HG03060 (cell line): ENCODE data around the gene KYNU.
A peak's percentile ranks its signal among the peaks of the same experiment; 100 is the strongest.
"Not testable (repeated sequence)": the region's sequence is repeated elsewhere in the genome, so short reads cannot be mapped to it uniquely, and the experiment has no call there.

Source experiments
- ATAC-seq: cut with Tn5 transposase; IDR thresholded peaks from one replicate; pipeline ENCODE4 v1.9.1; 2021; ENCODE audit warnings: low read depth, moderate number of reproducible peaks; ENCODE audit not compliant: unreplicated experiment

Gene KYNU

DNA sequence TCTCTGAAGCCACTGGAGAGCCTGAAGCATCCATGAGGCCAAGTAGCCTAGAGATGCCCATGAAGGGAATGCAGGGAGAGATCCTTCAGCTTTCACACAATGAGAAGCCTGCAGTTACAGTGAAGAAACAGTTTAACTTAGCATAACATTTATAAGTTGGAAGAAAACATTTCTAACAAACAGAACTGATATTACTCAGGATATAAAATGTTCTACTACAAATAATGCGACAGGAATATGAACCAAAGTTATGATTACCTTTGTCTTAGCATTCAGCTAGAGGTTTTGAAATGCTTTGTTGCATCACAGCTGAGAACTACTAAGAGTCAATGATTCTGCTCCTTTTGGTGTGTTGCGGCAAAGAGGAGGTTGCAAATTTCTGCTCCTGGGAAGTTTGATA, 6.9 kb upstream of the KYNU start:
- no peak for ATAC-seq

DNA sequence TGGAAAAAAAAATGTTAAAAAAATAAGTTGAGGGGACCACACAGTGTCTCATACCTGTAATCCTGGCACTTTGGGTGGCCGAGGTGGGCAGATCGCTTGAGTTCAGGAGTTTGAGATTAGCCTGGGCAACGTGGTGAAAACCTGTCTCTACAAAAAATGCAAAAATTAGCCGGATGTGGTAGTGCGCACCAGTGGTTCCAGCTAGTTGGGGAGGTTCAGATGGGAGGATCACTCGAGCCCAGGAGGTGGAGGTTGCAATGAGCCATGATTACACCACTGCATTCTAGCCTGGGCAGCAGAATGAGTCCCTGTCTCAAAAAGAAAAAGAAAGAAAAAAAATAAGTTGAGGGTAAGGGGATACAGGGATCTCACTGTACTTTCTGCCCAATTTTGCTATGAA, 6.1 kb upstream of the KYNU start:
- ATAC-seq = no peak

DNA sequence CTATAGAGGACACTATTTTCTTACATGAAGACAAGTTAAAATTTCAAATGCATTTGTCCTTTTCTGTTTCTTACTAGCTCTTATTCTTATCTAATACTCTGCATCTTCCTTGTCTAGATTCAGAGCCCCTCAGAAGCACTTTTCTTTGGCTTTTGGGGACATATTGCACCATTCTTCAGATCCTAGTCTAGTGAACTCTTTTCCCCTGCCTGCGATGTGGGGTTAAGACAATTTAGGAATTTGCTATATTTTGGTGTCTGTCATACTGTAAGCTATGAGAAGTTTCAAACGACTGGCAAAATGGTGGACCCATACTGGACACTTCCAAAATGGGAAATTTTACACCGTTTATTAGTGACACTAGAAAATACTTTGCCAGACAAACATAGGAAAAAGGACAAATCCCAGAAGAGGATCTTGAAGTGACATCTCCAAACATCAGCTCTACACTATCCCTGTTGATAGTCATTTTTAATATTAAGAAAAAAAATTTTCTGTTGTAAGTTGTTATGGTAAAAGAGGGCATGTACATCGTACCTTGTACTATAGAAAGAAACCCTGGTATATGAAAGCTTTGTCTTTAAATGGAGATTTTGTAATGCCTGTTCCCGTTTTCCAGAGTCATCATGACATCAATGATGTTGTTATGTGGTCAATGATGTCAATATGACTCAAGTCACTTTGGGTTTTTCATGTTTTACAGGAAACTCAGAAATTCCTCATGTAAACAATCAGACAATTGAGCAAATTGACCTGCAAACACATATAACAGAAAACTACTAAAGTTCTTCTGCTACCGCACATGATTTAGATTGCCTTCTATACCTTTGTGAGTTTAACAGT, 4.4 kb upstream of the KYNU start:
- no peak for ATAC-seq

DNA sequence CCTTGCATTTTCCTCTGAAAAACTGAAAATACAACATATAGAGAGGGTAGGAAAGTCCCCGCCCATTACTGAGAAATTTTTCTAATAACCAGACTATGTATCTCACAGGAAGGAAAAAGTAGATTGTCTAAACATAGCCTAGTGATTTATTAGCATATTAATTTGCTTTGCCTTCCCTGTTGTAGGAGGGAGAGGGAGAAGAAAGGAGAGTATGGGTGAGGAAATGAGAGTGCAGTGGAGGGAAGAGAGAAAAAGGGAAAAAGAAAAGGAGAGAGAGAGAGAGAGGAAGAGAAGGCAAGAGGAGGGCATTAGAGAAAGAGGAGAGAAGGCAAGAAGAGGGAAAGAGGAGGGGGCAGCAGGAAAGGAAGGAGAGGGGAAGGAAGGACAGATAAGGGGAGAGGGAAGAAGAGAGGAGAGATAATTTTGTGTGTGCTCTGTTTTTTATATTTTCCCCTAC, 3.6 kb upstream of the KYNU start:
- ATAC-seq = no peak

GRCh38 chr2:142874293-142874814, 3.1 kb upstream of the KYNU start:
- no peak for ATAC-seq

DNA sequence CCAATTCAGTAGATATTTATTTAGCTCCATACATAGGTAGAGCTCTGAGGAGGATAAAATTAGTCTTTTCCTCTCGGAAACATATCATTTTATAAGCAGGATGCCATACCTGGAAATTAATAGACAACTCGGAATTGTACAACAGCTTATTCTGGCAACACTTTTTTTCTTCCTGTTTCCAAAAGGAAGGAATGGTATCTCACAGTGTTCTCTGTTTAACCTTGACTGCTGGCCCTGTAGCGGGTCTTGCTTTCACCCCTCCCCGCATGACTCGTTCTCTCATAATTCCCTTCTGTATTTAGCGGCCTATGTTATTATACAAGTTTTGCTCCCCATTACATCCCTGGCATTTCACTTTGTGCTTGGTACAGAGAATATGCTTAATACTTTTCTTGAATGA, 2.5 kb upstream of the KYNU start:
- no peak for ATAC-seq

- no peak for ATAC-seq
These were observed 1.8 kb upstream of the KYNU start for GRCh38 chr2:142875652-142876051.

DNA sequence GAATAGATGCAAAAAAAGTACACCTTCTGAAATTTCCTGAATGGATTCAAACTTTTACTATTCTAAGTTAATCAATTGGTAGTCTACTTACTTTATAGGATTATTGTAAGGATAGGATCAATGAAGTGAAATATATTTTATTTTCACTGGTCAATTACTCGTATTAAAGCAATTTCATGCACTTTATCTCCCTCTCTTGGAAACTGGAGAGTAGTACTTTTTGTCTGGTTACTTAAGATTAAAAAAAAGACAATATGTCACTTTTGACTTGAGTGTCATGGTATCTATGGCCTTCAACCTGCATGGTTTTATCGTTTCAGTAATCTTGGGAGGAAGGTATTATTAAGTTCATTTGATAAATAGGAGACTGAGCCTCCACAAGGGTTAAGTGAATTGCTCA, 1.0 kb upstream of the KYNU start:
- ATAC-seq = no peak

DNA sequence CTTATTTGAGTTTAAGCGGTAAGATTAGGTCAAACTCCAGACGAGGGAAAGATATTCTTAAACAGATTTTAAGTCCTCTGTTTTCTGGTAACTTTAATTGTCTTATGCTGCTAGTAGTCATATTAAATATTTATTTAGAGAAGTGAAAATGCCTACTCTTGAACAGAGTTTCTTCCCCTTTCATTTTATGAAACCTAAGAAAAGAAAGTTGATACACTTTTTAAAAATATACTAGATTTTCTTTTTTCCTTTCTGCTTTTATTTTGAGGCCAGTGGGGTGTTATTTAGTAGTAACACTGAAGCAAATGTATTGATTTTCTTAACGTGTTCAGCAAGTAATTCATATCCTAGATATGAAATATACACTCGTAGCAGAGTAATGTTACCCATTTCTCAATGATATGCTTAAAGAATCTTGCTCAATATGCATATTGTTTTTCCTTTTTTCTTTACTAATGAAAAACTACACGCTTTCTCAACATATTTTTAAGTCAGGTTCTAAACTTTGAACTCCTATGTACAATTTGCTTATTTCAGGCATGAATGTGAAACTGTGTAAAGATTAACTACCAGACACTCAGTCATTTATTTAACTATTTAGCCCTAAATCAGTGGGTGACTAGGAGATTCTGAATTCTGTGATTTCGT, 691 bp downstream of the KYNU start:
- no peak for ATAC-seq

- ATAC-seq = no peak
These were observed 1.7 kb downstream of the KYNU start for GRCh38 chr2:142879151-142879550.

DNA sequence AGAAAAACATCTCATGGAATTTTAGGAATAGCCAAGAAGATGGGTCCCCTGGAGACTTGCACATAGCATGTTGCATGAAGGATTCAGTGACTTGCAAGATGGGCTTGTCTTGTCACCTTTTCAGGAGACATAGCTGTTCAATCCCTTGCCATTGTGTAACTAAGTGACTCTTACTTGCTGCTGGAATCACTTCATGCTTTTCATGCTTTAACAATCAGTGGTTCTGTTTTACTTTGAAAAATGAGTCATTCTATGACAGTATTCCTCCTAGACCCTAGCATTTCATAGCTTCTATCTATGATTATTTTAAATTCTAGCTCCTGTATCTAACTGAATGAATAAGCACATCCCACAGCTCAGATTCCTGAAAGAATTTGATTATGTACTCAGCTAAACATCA, 2.8 kb downstream of the KYNU start:
- peak; percentile 26 for ATAC-seq

- ATAC-seq = no peak
These were observed 4.2 kb downstream of the KYNU start for GRCh38 chr2:142881619-142882018.

DNA sequence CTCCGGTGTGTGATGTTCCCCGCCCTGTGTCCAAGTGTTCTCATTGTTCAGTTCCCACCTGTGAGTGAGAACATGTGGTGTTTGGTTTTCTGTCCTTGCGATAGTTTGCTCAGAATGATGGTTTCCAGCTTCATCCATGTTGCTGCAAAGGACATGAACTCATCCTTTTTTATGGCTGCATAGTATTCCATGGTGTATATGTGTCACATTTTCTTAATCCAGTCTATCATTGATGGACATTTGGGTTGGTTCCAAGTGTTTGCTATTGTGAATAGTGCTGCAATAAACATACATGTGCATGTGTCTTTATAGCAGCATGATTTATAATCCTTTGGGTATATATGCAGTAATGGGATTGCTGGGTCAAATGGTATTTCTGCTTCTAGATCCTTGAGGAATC, 5.0 kb downstream of the KYNU start:
- not testable (repeated sequence) for ATAC-seq

DNA sequence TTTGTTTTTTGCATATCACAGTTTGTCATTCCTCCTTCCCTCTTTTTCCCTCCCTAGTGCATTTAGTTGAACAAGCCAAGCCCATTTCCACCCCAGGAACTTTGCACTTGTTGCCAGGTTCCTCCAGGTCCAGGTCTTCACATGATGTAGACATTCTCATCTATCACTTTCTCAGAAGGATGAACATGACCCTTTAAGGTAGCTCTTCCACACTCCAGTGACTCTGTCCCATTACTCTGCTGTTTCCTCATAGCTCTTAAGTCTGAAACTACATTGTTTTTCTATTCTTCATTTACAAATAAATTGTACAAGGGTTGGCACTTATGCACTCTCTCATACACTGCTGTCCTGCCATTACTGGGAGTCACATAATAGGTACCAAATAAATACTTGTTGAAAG, 6.1 kb downstream of the KYNU start:
- ATAC-seq = no peak

DNA sequence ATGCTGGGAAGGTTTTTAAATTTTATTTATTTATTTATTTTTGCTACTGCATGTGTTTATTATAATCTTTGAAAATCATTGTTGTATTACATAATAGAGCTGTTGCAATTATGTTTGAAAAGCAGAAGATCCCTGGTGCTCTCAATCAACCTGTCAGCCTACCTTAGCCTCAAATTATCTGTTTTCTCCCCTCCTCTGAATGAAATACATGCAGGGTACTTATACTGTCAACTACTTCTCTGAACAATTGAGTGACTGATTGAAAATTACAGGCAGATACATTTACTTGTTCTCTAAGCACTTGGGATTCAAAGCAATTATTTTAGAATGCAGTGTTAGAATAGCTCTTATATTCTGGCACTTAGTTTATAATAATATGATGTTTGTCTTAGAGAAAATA, 8.1 kb downstream of the KYNU start:
- no peak for ATAC-seq

GRCh38 chr2:142892715-142893114, 15.3 kb downstream of the KYNU start:
- peak; percentile 99 for ATAC-seq

DNA sequence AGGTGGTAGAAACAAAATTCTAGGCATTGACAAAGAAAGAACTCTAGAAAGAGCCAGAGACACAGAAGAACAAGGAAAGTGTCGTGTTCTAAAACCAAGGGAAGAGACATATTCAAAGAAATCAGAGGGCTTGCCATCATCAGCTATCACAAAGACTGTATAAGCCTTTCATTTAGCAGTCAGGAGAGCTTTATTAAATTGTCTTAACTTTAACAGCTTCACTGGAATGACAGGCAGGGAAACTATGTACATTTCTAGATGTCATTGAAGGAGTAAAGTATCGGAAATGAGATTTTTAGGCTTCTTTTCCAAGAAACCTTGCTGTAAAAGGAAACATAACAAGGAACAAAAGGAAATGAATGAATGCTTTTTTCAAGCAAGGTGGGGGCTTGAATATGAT, 15.8 kb downstream of the KYNU start:
- ATAC-seq = no peak

- ATAC-seq = no peak
These were observed 20.3 kb downstream of the KYNU start for GRCh38 chr2:142897807-142898206.

GRCh38 chr2:142900327-142900726, 22.9 kb downstream of the KYNU start:
- ATAC-seq = not testable (repeated sequence)

DNA sequence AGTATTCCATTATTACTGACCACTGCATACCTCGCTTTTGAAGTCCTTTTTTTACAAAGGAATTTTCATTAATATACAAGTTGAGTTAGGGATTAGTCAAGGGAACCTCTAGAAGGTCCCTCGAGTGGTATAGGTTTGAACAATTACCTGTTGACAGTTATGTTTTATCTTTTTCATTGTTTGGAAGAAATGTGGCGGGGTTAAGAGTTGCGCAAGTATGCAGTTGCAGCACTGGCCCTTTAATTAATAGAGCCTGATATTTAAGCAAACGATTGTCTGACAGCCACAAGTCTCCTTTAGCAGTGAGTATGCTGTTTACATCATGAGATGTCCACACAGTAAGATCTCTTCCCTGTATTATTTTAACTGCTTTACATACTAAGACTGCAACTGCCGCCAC, 24.3 kb downstream of the KYNU start:
- ATAC-seq = no peak

- not testable (repeated sequence) for ATAC-seq
These were observed 26.3 kb downstream of the KYNU start for GRCh38 chr2:142903726-142904125.

- no peak for ATAC-seq
These were observed 30.2 kb downstream of the KYNU start for GRCh38 chr2:142907653-142908052.
